ENCODE measurements around the gene FGR.
A peak's percentile ranks its signal among the peaks of the same experiment; 100 is the strongest.
"Not testable (repeated sequence)": the region's sequence is repeated elsewhere in the genome, so short reads cannot be mapped to it uniquely, and the experiment has no call there.

The FGR gene

DNA sequence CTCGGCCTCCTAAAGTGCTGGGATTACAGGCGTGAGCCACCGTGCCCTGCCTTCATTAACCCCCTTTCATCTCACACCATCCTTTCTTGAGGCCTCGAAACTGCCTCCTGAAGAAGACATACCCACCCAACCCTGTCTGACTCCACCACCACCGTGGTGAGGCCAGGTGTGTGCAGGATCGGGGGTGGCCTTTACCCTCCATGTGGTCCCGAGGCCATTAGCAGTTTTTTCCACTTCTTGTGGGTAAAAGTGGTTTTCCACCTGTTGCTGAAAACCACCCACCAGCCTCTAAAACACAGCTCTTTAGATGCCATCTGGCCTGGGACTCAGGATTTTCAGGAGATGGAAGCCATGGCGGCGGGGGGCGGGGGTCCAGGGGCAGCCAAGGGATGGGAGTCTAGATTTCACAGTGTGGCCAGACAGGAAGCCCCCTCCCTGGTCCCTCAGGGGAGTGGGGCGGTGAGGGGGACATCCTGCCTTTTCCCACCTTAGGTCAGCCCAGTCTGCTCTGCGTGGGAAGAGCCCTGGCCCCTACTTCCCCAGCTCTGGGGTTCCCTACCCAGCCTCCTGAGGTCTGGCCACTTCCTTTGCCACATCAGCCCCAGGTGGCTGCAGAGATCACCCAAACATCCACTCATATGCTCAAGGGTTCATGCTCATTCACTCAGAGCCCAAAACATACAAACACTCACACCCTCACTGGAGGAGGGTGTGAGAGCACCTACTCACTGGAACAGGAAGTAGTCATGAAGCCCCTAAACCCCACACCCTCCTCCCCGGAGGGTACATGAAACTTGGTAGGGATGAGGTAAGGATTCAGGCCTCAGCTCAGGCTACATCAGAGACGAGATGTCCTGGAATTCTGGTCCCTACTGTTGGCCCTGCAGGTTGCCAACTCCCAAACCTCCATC, 2.3 kb downstream of the FGR start:
- TF ChIP-seq, protein P1, sequence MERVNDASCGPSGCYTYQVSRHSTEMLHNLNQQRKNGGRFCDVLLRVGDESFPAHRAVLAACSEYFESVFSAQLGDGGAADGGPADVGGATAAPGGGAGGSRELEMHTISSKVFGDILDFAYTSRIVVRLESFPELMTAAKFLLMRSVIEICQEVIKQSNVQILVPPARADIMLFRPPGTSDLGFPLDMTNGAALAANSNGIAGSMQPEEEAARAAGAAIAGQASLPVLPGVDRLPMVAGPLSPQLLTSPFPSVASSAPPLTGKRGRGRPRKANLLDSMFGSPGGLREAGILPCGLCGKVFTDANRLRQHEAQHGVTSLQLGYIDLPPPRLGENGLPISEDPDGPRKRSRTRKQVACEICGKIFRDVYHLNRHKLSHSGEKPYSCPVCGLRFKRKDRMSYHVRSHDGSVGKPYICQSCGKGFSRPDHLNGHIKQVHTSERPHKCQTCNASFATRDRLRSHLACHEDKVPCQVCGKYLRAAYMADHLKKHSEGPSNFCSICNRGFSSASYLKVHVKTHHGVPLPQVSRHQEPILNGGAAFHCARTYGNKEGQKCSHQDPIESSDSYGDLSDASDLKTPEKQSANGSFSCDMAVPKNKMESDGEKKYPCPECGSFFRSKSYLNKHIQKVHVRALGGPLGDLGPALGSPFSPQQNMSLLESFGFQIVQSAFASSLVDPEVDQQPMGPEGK (CRISPR knock-in tag; IDR thresholded peaks at IDR 0.05; ENCODE audit: borderline replicate concordance) = no peak
- TF ChIP-seq ISL1 (CRISPR knock-in tag; IDR thresholded peaks at IDR 0.05) = no peak
- no peak for ATAC-seq

DNA sequence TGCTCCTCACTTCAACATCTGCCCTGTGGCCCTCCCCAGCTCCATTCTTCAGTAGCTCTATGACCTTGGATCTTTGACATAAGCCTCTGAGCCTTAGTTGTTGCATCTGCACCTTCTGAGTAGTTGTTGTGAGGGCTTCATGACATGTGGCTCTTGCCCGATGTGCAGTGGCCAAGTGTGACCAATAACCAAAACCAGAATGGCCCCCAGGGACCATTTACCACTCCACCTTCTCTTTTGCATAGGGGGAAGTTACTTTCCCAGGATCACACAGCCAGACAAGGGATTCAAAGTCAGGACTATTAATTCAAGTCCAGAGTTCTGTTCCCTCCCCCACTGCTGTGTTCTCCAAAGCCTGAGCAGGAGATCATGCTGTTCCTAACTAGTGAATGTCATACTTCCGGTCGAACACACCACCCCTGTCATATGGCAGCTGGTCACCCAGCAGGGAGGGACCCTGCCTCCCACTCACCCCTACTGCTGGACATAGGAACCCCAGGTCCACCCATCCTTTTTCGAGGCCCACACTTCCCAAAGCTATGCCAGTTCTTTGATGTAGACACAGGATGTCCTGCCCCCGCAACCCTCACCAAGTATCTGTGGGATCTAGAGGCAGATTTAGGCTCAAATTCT, 4.0 kb downstream of the FGR start:
- no peak for ATAC-seq
- no peak for TF ChIP-seq ZNF565 (CRISPR knock-in tag; conservative IDR thresholded peaks at IDR 0.05; ENCODE audit: low read depth)

DNA sequence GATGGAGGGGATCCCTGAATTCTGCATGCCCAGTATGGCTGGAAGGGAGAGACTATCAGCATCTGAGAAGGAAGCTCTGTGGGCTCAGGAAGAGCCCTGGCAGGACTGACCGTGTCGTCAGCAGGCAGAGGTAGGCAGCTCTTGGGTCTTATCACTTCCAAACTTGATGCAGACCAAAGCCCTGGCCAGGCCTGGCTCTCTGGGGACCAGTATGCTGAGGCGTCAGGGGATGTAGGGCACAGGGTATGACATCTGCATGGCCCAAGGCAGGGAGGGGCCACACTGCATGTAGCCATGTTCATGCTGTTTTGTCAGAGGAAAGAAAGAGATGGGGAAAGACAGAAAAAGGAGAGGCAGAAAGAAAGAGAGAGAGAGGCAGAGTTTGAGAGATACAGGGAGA, 6.3 kb downstream of the FGR start:
- TF ChIP-seq ESRRG (CRISPR knock-in tag; IDR thresholded peaks at IDR 0.05) = no peak
- ATAC-seq = peak; percentile 38; the same call in 1 of the 3 replicates

DNA sequence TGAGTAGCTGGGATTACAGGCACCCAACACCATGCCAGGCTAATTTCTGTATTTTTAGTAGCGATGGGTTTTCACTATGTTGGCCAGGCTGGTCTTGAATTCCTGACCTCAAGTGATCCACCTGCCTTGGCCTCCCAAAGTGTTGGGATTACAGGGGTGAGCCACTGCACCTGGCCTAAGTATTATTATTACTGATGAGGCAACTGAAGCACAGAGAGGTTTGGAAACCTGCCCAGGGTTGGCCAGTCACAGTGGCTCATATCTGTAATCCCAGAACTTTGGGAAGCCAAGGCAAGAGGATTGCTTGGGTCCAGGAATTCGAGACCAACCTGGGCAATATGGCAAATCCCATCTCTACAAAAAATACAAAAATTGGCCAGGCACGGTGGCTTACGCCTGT, 7.3 kb downstream of the FGR start:
- not testable (repeated sequence) for ATAC-seq

DNA sequence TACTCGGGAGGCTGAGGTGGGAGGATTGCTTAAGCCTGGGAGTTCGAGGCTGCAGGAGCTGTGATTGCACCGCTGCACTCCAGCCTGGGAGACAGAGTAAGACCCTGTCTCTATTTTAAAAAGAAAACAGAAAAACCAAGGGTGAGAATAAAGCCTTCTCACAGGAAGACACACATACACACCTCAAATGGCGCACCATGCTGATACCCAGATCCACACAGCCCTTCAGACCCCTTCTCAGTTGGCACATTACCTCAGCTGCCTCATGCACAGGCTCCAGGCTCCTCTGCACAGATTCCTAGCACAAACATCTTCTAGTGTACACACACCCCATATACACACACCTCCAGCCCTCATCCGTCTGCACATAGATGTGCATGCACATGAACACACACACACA, 7.9 kb downstream of the FGR start:
- no peak for TF ChIP-seq ZNF70 (CRISPR knock-in tag; IDR thresholded peaks at IDR 0.05)
- no peak for TF ChIP-seq BACH2 (CRISPR knock-in tag; IDR thresholded peaks at IDR 0.05; ENCODE audit: borderline replicate concordance)
- no peak for TF ChIP-seq ZFP30 (CRISPR knock-in tag; IDR thresholded peaks at IDR 0.05)
- ATAC-seq = no peak

DNA sequence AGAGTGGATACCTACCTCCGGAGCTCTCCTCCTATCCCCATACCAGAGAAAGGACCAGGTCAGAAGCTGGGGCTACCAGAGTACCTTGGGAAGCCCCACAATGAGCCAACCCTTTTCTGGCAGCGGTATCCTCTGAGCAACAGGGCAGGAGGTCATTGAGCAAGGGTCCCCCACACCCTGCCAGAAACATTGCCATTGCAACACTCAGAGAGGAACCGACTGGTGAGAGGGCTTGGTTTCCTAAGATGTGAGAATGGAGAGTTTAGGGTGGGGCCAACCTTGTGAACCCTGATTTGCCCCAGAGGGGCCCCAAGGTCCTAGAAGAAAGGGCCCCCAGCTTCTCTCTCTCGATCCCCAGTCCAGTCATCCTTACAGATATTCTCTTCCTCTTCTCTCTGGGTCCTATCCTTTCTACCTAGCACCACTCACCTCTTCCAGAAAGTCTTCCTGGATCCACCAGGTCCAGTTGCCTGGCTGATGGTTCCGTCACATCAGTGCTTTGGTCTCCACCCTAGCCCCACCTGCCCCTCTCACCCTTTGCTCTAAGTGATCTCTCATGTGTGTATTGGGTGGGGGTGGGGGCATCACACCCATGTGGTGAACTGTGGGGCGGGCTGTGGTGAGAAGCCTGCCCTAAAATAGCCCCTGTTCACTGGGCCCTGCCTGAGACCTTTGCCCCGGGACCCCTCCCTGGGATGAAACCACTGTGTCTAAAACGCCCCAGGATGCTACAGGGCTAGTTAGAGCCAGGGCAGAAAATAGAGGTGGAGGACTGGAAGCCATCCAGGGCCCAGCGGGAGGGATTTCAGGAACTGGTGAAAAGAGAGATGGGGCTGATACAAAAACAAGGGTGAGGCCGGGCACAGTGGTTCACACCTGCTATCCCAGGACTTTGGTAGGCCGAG, 8.7 kb downstream of the FGR start:
- TF ChIP-seq, protein P2, sequence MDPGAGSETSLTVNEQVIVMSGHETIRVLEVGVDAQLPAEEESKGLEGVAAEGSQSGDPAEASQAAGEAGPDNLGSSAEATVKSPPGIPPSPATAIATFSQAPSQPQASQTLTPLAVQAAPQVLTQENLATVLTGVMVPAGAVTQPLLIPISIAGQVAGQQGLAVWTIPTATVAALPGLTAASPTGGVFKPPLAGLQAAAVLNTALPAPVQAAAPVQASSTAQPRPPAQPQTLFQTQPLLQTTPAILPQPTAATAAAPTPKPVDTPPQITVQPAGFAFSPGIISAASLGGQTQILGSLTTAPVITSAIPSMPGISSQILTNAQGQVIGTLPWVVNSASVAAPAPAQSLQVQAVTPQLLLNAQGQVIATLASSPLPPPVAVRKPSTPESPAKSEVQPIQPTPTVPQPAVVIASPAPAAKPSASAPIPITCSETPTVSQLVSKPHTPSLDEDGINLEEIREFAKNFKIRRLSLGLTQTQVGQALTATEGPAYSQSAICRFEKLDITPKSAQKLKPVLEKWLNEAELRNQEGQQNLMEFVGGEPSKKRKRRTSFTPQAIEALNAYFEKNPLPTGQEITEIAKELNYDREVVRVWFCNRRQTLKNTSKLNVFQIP (CRISPR knock-in tag; IDR thresholded peaks at IDR 0.05; ENCODE audit: borderline replicate concordance, low read depth) = no peak
- TF ChIP-seq ESRRG (CRISPR knock-in tag; IDR thresholded peaks at IDR 0.05) (no peak), PPARA (CRISPR knock-in tag; IDR thresholded peaks at IDR 0.05; ENCODE audit: borderline replicate concordance) (no peak), OSR1 (CRISPR knock-in tag; IDR thresholded peaks at IDR 0.05) (no peak), GLIS3 (CRISPR knock-in tag; IDR thresholded peaks at IDR 0.05) (no peak), TCF4 (CRISPR knock-in tag; IDR thresholded peaks at IDR 0.05; ENCODE audit: borderline replicate concordance) (no peak), RARB (CRISPR knock-in tag; IDR thresholded peaks at IDR 0.05) (no peak), ISL1 (CRISPR knock-in tag; IDR thresholded peaks at IDR 0.05) (no peak), ARNTL (CRISPR knock-in tag; IDR thresholded peaks at IDR 0.05; ENCODE audit: borderline replicate concordance, low read depth) (no peak), ZC3H10 (CRISPR knock-in tag; IDR thresholded peaks at IDR 0.05) (no peak), ZNF565 (CRISPR knock-in tag; conservative IDR thresholded peaks at IDR 0.05; ENCODE audit: low read depth) (no peak), ZFP30 (CRISPR knock-in tag; IDR thresholded peaks at IDR 0.05) (no peak), CSDC2 (CRISPR knock-in tag; IDR thresholded peaks at IDR 0.05) (no peak), ZNF70 (CRISPR knock-in tag; IDR thresholded peaks at IDR 0.05) (no peak), BACH2 (CRISPR knock-in tag; IDR thresholded peaks at IDR 0.05; ENCODE audit: borderline replicate concordance) (no peak), TOX (CRISPR knock-in tag; IDR thresholded peaks at IDR 0.05; ENCODE audit: borderline replicate concordance) (no peak), ZFP3 (CRISPR knock-in tag; IDR thresholded peaks at IDR 0.05) (no peak)
- TF ChIP-seq, protein P1 (CRISPR knock-in tag; IDR thresholded peaks at IDR 0.05; ENCODE audit: borderline replicate concordance) = no peak
- TF ChIP-seq, protein P3, sequence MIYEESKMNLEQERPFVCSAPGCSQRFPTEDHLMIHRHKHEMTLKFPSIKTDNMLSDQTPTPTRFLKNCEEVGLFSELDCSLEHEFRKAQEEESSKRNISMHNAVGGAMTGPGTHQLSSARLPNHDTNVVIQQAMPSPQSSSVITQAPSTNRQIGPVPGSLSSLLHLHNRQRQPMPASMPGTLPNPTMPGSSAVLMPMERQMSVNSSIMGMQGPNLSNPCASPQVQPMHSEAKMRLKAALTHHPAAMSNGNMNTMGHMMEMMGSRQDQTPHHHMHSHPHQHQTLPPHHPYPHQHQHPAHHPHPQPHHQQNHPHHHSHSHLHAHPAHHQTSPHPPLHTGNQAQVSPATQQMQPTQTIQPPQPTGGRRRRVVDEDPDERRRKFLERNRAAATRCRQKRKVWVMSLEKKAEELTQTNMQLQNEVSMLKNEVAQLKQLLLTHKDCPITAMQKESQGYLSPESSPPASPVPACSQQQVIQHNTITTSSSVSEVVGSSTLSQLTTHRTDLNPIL (CRISPR knock-in tag; IDR thresholded peaks at IDR 0.05; ENCODE audit: low read depth) = no peak
- TF ChIP-seq, protein P4, sequence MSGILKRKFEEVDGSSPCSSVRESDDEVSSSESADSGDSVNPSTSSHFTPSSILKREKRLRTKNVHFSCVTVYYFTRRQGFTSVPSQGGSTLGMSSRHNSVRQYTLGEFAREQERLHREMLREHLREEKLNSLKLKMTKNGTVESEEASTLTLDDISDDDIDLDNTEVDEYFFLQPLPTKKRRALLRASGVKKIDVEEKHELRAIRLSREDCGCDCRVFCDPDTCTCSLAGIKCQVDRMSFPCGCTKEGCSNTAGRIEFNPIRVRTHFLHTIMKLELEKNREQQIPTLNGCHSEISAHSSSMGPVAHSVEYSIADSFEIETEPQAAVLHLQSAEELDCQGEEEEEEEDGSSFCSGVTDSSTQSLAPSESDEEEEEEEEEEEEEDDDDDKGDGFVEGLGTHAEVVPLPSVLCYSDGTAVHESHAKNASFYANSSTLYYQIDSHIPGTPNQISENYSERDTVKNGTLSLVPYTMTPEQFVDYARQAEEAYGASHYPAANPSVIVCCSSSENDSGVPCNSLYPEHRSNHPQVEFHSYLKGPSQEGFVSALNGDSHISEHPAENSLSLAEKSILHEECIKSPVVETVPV (CRISPR knock-in tag; IDR thresholded peaks at IDR 0.05) = no peak
- ATAC-seq = no peak
